ENCODE measurements around the gene ZFHX3. TPM values are rescaled to one million over a fixed set of nuclear protein-coding genes. Genes with fewer than 3 reads are reported as not detected.

The ZFHX3 gene
- total RNA-seq, 1 donor from 2014 or later, result 8.9 TPM

DNA sequence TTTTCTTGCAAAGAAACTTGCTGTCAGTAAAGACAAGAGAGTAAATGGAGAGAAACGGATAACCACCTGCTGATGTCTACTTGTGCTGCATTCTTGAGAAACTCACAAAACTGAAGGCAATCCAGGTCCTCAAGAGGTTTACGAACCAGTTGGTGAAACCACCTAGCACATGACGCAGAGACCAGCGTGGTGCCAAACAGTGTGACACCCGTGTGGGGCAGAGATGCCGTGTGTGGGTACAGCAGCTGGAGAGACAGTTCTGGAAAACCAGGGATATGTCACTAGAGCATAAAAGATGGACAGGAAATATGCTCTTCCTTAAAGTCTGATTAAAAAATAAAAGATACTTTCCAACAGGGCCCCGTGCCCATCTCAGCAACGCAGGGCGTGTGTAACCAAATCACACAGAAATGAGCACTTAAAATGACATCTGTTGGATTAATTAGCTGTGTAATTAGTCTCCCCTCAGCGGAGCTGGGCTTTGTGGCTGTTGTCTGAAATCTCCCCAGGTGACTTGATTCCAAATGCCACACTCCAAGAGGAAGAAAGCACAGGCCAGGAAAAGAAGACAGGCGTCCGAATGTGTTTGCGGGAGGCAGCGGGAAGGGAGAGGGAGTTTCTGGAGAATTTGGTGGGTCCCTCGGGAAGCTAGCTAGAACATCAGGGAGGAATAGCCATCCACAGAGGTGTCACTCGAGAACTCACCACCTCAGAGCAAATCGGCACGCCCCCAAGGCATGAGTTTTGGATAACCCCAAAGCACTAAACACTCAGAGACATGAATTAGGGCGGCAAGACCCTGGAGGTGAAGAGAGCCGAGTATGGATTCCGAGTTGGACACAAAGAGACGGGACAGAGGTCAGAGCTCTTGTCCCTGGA is 109.8 kb downstream of the ZFHX3 start:
- ATAC-seq (no peak), DNase-seq (ENCODE audit: low spot score) (peak; percentile 33)

DNA sequence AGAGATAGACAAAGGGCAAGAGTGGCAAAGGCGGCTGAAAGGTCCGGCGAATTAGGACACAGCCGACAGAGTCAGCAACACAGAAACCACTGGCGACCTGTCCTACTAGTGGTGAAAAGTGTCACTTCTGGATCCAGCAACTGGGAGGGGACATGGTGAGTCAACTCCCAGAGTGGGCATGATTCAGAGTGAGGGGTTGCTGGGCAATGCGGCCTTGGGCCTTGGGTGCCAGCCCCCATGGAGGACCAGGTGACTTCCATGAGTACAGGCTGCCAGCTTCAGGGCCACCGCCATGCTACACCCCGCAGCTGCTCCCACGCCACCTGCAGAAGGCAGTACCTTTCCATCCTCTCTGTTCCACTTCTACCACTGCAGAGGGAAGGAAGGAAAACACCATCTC is 110.6 kb downstream of the ZFHX3 start:
- no peak for ATAC-seq
- no peak for DNase-seq (ENCODE audit: low spot score)

DNA sequence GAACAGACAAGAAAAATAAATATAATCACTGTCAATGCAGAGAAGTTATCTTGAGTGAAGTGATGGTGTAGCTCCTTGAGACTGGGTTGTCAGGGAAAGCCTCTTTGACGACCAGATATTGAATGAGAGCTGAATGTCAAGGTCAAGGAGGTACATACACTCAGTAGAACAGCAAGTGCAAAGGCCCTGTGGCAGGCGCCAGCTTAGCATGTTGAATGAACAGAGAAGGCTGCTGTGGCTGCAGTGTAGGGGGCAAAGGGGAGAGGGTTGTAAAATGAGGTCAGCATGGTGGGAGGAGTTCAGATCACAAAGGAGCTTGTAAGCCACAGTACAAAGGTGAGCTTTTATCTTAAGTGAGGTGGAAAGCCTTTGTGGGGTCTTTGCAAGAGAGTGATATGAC is 111.5 kb downstream of the ZFHX3 start:
- ATAC-seq (no peak), DNase-seq (ENCODE audit: low spot score) (no peak)

DNA sequence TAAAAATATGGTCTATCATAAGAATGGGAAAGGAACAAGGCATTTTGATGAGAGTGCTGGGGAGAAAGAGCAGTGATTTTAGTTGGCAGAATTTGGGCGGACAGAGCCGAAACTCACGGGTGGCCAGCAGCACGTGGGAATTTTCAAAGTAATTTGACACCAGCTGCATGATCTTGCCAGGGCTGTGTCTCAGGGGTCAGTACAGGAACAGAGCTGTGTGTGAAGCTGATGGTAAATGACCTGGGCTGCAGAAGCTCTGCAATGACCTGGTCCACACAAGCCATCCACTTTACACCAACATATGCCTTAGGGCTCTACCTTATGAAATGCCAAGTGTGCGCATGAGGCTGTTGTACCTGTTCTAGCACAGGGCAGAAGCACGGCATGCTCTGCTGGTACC is 112.0 kb downstream of the ZFHX3 start:
- peak; percentile 66 for ATAC-seq
- no peak for DNase-seq (ENCODE audit: low spot score)

DNA sequence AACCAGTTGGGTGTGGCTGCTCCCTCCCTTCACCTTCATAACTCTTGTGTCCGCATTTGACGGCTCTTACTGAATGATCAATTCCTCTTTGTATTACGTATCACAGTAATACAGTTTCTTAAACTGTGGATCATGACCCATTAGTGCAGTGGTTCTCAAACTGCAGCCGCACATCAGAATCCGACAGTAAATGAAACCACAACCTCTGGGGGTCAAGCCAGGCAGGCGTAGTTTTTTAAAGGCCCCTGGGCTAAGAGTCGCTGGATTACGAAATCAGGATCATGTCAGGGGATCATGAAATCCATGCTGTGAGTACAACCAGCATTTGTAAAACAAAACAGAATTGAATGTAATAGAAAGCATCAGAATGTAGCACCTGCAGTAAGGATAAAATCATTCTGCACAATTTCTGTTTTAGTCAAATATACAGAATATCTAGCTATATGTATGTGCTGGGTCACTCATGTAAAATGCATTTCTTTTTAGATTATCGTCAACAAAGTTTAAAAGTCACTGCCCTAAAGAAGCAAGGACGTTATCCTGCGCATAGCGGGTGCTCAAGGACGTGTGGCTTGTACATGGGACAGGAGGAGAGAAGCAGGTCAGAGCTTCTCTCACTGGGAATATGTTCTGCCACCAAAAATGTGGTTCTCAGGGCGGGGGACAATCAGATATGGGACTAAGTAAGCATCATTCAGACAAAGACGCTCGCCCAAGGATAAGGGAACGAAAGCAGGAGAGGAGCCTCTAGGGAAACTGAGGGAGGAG is 113.1 kb downstream of the ZFHX3 start:
- ATAC-seq (peak; percentile 35), DNase-seq (ENCODE audit: low spot score) (no peak)

DNA sequence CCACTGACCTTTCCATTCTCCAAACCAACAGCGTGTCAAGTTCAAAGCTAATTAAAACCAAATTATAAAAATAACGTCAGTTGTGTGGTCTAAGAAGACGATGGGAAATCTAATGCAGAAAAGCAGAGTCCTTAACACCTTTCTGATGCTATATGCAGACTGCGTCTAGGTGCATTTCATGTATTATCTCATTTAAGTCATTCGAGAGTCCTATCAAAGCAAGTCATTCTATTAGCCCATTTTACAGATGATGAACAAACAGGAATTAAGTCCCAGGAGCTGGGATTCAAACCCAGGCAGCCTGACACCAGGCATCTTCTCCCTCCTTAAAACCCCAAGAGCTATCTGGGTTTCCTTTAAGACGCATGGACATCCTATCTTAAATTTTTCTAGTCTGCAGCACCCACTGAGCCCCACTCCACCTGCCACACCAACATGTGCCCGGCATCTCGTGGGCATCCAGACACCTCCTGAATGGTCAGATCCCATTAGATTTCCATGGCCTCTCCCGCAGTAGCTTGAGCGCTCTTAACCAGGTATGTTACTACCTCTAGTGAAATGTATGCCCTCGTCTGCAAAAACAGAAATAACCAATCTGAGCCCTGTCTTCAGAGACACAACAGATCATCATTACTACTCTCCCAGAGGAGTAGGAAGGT is 115.1 kb downstream of the ZFHX3 start:
- no peak for ATAC-seq
- no peak for DNase-seq (ENCODE audit: low spot score)

DNA sequence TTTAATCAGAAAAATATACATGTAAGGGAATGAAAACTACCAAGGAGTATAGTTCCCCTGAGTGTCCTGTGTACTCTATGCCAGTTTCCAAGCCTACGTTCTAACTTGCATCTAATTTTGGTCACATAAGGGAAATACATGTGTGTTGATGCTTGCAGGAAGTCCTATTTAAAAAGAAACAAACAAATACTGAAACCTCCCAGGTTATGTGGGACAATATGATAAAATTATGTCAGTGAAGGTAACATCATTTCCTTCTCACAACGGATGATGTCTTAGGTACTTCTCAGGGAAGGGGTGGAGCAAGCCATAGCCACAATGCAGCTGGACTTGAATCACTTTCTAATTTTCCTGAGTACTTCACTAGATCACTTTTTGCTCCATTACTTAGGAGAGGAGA is 115.9 kb downstream of the ZFHX3 start:
- no peak for ATAC-seq
- DNase-seq (ENCODE audit: low spot score), result no peak

DNA sequence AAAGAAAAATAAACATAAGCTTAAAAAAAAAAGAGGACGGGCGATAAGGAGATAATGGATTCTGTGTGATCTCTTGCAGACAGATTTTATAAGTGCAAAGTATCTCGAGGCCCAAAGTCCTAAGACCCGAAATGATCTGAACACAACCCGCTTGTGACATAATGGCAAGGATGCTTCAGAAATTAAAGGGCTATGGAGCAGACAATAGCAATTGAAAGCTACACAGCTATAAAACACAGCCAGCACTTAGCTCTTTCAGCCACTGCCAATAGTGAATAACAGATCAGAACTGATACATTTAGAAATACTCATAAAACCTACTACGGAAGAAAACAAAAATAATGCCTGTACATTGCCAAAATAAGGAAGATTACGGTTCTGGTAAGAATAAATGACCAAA is 117.5 kb downstream of the ZFHX3 start:
- ATAC-seq, result no peak
- no peak for DNase-seq (ENCODE audit: low spot score)

DNA sequence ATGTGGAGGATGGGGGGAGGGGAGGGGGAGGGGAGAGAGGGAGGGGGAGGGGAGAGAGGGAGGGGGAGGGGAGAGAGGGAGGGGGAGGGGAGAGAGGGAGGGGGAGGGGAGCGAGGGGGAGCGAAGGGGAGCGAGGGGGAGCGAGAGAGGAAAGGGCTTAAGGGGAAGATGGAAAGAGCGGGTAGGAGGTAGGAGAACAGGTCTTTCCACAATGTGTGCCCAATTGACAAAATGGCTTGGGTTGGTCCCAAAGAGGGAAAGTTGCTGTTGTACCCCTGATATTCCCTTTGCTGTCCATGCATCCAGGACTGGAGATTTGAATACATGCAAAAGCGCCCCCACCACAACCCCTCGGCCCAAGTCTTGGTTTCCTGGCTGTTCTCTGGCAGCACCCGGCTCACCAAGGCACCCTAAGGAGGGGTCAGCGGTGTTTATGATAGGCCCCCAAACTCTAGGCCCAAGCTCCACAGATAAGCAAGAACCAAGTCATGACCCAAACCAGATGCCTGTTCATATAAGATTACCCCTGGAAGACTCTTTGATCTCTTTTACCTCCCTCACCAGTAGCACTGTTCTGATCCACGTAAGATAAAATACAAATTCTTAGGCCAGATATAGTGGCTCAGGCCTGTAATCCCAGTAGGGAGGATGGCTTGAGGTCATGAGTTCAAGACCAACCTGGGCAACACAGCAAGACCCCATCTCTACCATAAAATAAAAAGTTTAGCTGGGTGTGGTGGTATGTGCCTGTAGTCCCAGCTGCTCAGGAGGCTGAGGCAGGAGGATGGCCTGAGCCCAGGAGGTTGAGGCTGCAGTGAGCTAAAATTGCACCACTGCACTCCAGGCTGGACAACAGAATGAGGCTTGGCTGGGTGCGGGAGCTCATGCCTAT is 119.6 kb downstream of the ZFHX3 start:
- no peak for DNase-seq (ENCODE audit: low spot score)
- no peak for ATAC-seq

DNA sequence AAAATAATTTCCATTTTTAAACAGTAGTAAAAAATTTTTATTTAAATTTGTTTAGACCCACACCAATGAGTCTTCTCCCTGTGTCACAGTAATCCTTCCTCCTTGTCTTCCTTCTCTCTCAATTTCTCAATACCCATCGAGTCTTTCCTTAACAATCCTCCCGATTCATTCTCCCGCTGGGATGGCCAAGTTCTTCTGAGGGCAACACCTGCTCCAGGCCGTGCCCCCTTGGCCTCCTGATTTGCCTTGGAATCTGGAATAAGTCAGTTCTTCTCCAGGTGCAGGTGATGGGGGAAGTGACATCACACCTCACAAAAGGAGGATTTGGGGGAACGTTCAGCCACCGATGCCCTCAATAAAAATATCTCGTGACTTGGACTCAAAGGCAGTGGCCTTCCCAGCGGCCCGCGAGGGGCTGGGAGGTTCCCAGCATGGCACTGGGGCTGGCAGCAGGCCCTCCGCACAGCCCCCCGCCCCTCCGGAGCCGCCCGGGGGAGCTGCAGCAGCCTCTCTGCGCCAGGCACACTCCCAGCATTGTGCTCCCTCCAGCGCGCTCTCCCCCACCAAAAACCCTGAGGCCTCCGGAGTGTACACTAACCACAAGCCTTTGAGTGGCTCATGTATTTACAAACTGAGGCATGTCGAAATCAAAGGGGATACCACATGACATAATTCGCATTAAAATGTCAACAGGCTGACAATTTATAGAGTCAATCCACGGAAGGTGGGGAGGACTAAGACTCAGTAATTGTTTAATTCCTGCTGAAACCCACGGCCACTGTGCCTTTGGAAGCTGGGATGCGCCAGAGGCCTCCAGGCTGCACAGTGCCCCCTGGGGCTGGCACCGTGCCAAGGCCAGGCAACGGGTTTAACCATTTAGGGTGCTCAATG is 120.5 kb downstream of the ZFHX3 start:
- ATAC-seq, result no peak
- DNase-seq (ENCODE audit: low spot score), result no peak

DNA sequence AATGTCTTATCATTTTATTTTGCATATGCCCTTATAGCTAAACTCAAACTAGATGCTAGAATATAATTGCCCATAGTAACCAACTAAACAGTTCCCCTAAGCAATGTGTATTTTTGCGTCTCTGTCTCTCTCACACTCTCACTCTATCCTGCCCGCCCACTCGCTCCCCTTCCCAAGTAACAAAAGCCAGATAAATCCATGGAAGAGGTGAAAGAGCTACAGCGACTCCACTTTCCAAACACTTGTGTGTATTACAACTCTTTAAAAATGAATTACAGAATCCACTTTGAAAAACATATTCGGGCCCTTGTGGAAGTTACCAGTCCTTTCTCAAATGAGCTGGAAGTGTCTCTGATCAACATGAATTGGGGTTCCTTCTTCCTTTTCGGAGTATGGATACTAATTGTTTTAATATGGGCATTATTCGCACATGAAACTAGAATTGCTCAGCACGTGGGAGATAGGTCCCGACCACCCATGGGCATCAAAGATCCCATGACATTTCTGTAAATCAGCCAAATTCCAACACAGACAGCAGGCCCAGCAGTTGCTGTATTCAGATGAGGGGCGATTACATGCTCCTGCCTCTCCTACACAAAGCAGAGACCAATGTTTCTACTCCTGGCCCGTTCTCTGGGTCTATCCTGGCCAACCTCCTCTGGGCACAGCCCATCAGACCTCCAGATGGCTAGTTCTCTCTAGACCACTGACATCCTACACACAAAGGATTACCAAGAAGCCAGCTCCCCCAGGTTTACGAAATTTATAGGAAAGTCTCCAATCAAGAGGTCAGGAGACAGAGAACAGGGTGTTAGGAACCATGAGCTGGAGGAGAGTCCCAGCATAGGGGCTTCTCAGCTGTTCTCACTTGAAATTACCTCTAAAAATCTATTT is 121.5 kb downstream of the ZFHX3 start:
- ATAC-seq (no peak), DNase-seq (ENCODE audit: low spot score) (no peak)

DNA sequence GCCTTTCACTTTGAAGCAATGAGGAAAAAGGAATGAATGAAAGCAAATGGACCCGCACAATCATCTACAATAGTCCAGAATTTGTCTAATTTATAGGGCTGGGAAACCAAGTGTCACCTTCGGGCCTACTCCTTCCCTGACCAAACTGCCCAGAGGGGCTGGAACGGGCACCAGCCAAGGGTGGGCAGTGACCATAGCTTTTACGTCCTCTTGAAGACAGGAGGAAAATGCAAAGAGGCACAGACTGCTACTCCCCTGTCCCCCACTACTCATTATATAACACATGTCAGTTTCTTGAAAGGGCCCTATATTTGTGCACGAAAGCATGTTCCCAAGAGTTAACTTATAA is 122.3 kb downstream of the ZFHX3 start:
- DNase-seq (ENCODE audit: low spot score), result no peak
- ATAC-seq, result no peak

DNA sequence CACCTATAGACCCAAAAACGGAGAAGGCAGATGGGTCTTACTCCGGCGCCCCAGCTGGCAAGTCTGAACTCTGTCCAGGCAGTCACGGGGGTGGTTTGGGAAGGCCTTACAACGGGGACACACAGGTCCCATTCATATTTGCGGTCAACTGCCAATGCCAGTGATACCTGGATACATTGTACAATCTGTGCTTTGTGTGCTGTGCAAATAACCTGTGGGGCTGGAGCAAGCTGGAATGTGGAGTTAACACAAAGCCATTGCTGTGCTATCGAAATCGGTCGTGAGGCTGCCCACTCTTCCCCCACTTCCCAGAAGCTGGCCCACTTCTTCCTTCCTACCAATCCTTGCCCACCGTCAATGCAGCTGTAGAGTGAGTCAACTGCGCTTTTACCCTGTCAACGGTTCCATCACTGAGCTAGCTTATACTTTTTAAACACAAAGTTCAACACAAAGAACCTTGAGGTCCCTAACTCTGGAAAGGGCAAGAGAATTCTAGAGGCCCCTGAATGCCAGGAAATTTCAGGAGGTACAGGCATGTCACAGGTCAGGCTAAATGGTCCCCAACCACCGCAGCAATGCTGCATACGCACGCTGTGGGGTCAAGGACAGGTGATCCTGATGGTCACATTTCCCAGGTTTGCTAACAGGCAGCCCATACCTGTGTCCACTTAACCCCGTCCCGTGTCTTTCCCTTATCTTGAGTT is 122.8 kb downstream of the ZFHX3 start:
- ATAC-seq (peak; percentile 84), DNase-seq (ENCODE audit: low spot score) (peak; percentile 60)

DNA sequence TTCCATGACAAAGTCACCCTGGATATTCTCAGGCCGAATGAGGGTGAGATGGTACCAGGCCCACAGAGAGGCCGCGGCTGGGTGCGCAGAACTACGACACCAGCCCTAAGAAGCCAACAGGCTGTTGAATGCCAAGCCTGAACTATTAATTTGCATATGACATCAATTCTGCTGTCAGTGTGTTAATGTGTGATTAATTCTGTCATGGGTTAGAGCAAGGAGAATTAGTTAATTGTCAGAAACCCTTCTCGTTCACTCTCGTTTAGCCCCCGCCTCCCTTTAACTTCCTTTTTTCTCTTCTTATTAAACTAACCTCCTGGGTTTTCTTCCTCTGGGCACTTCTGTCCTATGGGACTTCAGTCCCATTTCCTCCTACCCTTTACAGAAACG is 123.4 kb downstream of the ZFHX3 start:
- no peak for DNase-seq (ENCODE audit: low spot score)
- no peak for ATAC-seq

DNA sequence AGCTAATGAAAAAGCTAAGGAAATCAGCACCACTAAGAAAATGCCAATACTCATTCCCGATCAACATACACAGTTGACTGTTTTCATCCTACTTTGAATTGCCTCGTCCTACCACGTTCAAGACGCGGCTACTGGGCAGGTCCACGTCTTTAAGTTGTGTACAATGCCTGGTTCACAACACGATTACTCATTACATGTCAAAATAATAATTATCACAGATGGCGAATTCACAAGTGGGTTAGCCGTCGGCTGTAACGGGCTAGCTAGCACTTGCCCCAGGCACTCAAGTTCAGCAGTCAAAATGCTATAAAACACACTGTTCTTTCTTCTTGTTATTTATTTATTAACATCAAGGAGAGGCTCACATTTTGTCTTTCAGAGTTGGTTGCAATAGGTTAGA is 124.2 kb downstream of the ZFHX3 start:
- no peak for DNase-seq (ENCODE audit: low spot score)
- ATAC-seq, result no peak

DNA sequence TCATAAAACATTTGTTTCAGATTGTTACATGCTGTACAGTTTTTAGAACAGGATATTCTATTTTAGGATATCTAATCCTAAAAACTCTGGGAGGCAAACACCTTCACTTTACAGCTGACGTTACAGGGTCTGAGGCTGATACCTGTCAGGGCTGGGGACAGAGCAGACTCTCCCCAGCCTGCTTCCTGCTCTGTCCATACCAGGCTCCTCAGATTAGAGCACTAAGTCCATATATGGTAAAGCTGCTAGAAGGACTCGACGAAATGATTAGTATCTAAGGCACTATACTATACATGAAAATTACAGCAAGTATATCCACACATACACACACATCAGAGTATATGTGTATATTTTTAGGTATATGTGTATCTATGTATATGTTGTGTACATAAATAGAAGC is 125.2 kb downstream of the ZFHX3 start:
- ATAC-seq, result no peak
- DNase-seq (ENCODE audit: low spot score), result no peak

DNA sequence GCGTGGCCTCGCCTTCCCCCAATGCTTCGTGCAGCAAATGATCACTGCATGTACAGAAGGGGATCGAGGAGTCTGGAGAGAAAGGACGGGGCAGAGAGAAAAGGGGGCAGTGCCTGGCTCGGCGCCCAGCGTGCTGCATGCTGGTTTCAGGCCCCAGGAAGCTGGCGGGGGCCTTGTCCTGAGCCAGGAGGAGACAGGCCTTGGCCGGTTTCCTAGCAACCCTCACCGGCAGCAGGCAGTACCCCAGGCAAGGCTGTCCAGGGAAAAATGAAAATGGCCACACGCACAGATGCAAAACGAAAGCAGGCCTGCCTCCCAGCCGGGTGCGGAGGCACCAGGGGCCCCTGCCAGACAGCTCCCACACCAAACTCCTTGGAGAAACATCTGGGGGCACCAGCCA is 126.3 kb downstream of the ZFHX3 start:
- ATAC-seq (no peak), DNase-seq (ENCODE audit: low spot score) (no peak)

DNA sequence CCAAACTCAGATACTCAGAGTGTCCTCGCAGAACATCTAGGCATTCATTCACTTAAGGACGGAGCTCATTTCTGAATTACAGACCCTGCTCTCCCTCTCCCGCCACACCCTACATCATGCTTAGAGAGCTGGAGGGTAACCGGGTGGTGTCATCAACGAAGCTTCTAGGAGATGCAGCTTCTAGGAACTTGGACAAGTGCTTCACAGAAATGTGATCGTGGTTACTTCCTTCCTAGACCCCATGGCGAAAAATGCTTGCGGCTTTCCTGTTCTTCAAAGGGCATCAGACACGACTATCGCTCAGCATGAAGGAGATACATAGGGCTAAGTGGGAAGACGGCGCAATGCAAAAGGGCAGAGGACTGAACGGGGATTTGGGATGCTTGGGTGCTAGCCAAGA is 126.8 kb downstream of the ZFHX3 start:
- ATAC-seq, result no peak
- no peak for DNase-seq (ENCODE audit: low spot score)

Measured in left lobe of liver (tissue), 2 donors.